Heart right ventricle (tissue), 16 donors: ENCODE results near the gene NAB1. TPM values are rescaled to one million over a fixed set of nuclear protein-coding genes. Genes with fewer than 3 reads are reported as not detected.

Experiments
- ATAC-seq, 8 donors: fragments of 200-7000 bp; cut with Tn5 transposase; one replicate each; pipeline ENCODE4 v1.9.1; 2020; ENCODE audit warnings: mild to moderate bottlenecking in 8 of 8, moderate library complexity in 8 of 8, moderate number of reproducible peaks in 1 of 8
- DNase-seq, 2 donors: peaks; one replicate each; pipeline ENCODE4 v3.0.0-alpha.2; 2020
- H3K27ac ChIP-seq, 10 donors: fragments of 200-600 bp; sonication (generic) in 2 of 10; one replicate each; pipeline versions ENCODE4 v1.5.0 to v1.8.0; 2020 to 2022; ENCODE audit warnings: mild to moderate bottlenecking in 3 of 10
- H3K27me3 ChIP-seq, 7 donors: fragments of 200-600 bp; one replicate each; pipeline ENCODE4 v1.8.0; 2021 to 2022; ENCODE audit warnings: mild to moderate bottlenecking in 2 of 7
- H3K36me3 ChIP-seq, 9 donors: fragments of 200-600 bp; sonication (generic) in 1 of 9; one replicate each; pipeline versions ENCODE4 v1.5.0 to v1.8.0; 2020 to 2022; ENCODE audit warnings: mild to moderate bottlenecking in 2 of 9
- H3K4me1 ChIP-seq, 9 donors: fragments of 200-600 bp; sonication (generic) in 1 of 9; one replicate each; pipeline versions ENCODE4 v1.5.0 to v1.8.0; 2020 to 2022; ENCODE audit warnings: mild to moderate bottlenecking in 4 of 9
- H3K4me3 ChIP-seq, 10 donors: fragments of 200-600 bp; sonication (generic) in 2 of 10; one replicate each; pipeline versions ENCODE4 v1.5.0 to v1.8.0; 2020 to 2022; ENCODE audit warnings: mild to moderate bottlenecking in 7 of 10, moderate library complexity in 2 of 10
- H3K9me3 ChIP-seq, 11 donors: fragments of 200-600 bp in 10 of 11; sonication (generic) in 2 of 11; one replicate each; pipeline versions ENCODE4 v1.5.0 to v1.8.0; 2013 to 2022; ENCODE audit warnings: mild to moderate bottlenecking in 2 of 11, control low read depth in 1 of 11, moderate library complexity in 1 of 11
- WGBS, 2 donors: extraction: QIAGEN DNeasy Blood & Tissue Kit; methylation state at CpG; one replicate each; pipeline ENCODE4 v1.1.7; 2013; ENCODE audit warnings: inconsistent platforms in 1 of 2; 5-methylcytosine and 5-hydroxymethylcytosine counted together
- intact Hi-C, 10 donors: fragments of 100-400 bp; cut with DNase I; formaldehyde crosslinking; loops; one replicate each; pipeline versions ENCODE4 v1.11.1 to v1.14.2; 2022
- polyA plus RNA-seq, 2 donors: library from polyadenylated mRNA; stranded (reverse); fragments of 200-250 nt; gene quantifications; one replicate each; pipeline ENCODE4 v1.2.3, GENCODE V29; 2013
- total RNA-seq, 10 donors: library from RNA; stranded (reverse); fragmentation: NEBNext Ultra II Directional in 3 of 10; extraction: Animal tissue kit (Norgen Biotek cat#: 25700) in 3 of 10; gene quantifications; one replicate each; pipeline versions ENCODE4 v1.2.1 to v1.2.4, GENCODE V29; 2021 to 2023
- TF ChIP-seq, protein P1 (sequence below), 9 donors: fragments of 200-600 bp; sonication (generic) in 2 of 9; IDR thresholded peaks; one replicate each; pipeline versions ENCODE4 v1.5.0 to v1.8.0; 2021 to 2022; ENCODE audit warnings: antibody characterized with exemption in 9 of 9, mild to moderate bottlenecking in 5 of 9, moderate library complexity in 1 of 9
- donor health status: Arrhythmogenic right ventricular cardiomyopathy.
- donor health status: ischemic (EF 13 %, LVEDD 7.1; RV severe dilation, severe dysfunction).
- donor health status: healthy with polysubstance abuse.
- donor health status: DM: no; HTN: yes; CAD: no.
- donor health status: DM: no; HTN: no; CAD: no.
- donor health status: ischemic (EF 25% LVEDD 6.9; RV normal size, moderate dysfunction).
- donor health status: ischemic (EF 25% LVEDD 5.7; RV mildly dilated, moderate dysfunction).
- donor health status: healthy.
- donor health status: DM: yes; HTN: yes; CAD: no.
- donor health status: Ischemic cardiomyopathy.
- donor health status: ischemic (EF 35%, LVEDD 5.7; RV mildly dilated, moderate dysfunction).
- donor health status: nonischemic (EF 11% LVEDD 7.7; RV severe dilation, severe dysfunction).
- donor health status: DM: yes; HTN: yes; CAD: no.
- donor health status: PGD.
- donor health status: ischemic (EF 29% LVEDD 5.4; RV normal size, mild dysfunction).
- donor health status: nonischemic (EF 23%, LVEDD 6.1; RV moderate dilation, normal function).

Gene NAB1
- total and polyA plus RNA-seq, 12 donors: 9.3 to 41.5 (median 27.1) TPM

DNA sequence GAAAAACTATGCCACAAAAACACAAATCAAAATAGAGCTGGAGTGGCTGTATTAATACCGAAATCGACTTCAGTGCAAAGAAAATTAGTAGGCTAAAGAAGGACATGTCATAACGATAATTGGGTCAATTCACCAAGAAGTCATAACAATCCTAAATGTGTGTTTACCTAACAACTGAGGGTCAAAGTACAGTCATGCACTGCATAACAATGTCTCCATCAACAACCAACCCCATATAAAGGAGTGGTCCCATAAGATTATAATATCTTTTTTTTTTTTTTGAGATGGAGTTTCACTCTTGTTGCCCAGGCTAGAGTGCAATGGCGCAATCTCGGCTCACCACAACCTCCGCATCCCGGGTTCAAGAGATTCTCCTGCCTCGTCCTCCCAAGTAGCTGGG lies 87.5 kb downstream of the NAB1 start:
- Histone ChIP-seq H3K27me3 (no peaks in the 10 kb centered on the region), H3K9me3 (peaks cover 0 to 6% (median 0%) of the 10 kb centered on the region in 11 donors), H3K4me3 (no peak overlapping the region), H3K36me3 (no peaks in the 10 kb centered on the region), H3K27ac (no peak overlapping the region), H3K4me1 (no peaks in the 10 kb centered on the region)
- intact Hi-C loops: no loop called here
- ATAC-seq: no peak
- 97% methylated on average over 8 of the region's 8 CpGs for WGBS, 2 donors
- DNase-seq: no peak
- TF ChIP-seq, protein P1, sequence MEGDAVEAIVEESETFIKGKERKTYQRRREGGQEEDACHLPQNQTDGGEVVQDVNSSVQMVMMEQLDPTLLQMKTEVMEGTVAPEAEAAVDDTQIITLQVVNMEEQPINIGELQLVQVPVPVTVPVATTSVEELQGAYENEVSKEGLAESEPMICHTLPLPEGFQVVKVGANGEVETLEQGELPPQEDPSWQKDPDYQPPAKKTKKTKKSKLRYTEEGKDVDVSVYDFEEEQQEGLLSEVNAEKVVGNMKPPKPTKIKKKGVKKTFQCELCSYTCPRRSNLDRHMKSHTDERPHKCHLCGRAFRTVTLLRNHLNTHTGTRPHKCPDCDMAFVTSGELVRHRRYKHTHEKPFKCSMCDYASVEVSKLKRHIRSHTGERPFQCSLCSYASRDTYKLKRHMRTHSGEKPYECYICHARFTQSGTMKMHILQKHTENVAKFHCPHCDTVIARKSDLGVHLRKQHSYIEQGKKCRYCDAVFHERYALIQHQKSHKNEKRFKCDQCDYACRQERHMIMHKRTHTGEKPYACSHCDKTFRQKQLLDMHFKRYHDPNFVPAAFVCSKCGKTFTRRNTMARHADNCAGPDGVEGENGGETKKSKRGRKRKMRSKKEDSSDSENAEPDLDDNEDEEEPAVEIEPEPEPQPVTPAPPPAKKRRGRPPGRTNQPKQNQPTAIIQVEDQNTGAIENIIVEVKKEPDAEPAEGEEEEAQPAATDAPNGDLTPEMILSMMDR (IDR thresholded peaks at IDR 0.05): no peak

DNA sequence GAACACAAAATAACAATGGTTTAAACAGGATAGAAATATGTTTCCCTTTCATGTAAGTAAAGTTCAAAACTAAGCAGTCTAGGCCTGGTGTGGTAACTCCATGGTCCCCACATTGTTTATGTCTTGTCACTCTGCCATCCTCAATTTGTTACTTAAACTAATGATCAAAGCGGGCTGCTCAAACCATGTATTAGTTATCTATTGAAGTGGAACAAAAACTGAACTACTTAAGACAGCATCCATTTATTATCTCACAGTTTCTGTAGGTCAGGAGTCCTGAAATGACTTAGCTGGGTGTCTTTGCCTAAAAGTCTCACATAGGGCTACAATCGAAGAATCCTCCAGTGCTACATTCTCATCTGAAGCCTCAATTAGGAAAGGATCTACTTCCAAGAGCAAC lies 91.6 kb downstream of the NAB1 start:
- intact Hi-C loops: no loop called here
- H3K36me3 ChIP-seq: no peaks in the 10 kb centered on the region
- TF ChIP-seq, protein P1 (IDR thresholded peaks at IDR 0.05): no peak
- H3K27me3 ChIP-seq: no peaks in the 10 kb centered on the region
- ATAC-seq (no peak), DNase-seq (no peak)
- WGBS, 2 donors: 93 to 94% methylated on average over 2 of the region's 2 CpGs
- H3K4me3 ChIP-seq: no peak overlapping the region
- no peaks in the 10 kb centered on the region for H3K4me1 ChIP-seq
- H3K9me3 ChIP-seq: peaks cover 0 to 7% (median 0%) of the 10 kb centered on the region in 11 donors
- H3K27ac ChIP-seq: no peak overlapping the region

Other genes with a start within 250 kb of the NAB1 start
- gene MFSD6, start 240.7 kb upstream of the NAB1 start, total RNA-seq: 10 to 100 TPM in 9 of 10 donors, 1 to 10 TPM in 1; 9.9 to 26.7 (median 16.8) TPM
- gene MFSD6, start 240.7 kb upstream of the NAB1 start, polyA plus RNA-seq: 10 to 100 TPM in 1 of 2 donors, 1 to 10 TPM in 1; 9.7 to 14.9 TPM
- gene NEMP2, start 114.4 kb upstream of the NAB1 start, total RNA-seq: 1 to 10 TPM; 2.0 to 4.7 (median 2.7) TPM
- gene NEMP2, start 114.4 kb upstream of the NAB1 start, polyA plus RNA-seq: under 1 TPM; 0.51 to 0.75 TPM
- 10 to 100 TPM; 40.8 to 73.5 (median 59.2) TPM for gene GLS, start 231.7 kb downstream of the NAB1 start, total RNA-seq
- 10 to 100 TPM; 17.1 to 29.4 TPM for gene GLS, start 231.7 kb downstream of the NAB1 start, polyA plus RNA-seq